Loucy (cell line): Measurements from ENCODE around the gene ZNF714.

ENCODE experiments used
- H2AFZ ChIP-seq: fragments of 200-600 bp; sonication (generic); 2 replicates; pipeline ENCODE4 v1.6.0; 2016; ENCODE audit warnings: antibody characterized with exemption, mild to moderate bottlenecking, low read length, moderate library complexity
- H3F3A ChIP-seq: fragments of 200-600 bp; 2 replicates; pipeline ENCODE4 v1.6.0; 2016; ENCODE audit warnings: antibody characterized with exemption, low read depth, mild to moderate bottlenecking
- H3K27me3 ChIP-seq: fragments of 200-600 bp; sonication (generic); 2 replicates; pipeline ENCODE4 v1.6.1; 2014; ENCODE audit warnings: low read length, mild to moderate bottlenecking; ENCODE audit not compliant: insufficient read depth, poor library complexity, severe bottlenecking
- H3K36me3 ChIP-seq: fragments of 200-600 bp; sonication (generic); 2 replicates; pipeline ENCODE4 v1.6.1; 2016; ENCODE audit warnings: low read length; ENCODE audit not compliant: insufficient read depth
- H3K4me1 ChIP-seq: fragments of 200-600 bp; sonication (generic); 2 replicates; pipeline ENCODE4 v1.5.1; 2014; ENCODE audit warnings: low read length, mild to moderate bottlenecking; ENCODE audit not compliant: insufficient read depth, poor library complexity, severe bottlenecking
- H3K4me2 ChIP-seq: fragments of 200-600 bp; sonication (generic); 2 replicates; pipeline ENCODE4 v1.6.0; 2014; ENCODE audit warnings: antibody characterized with exemption, low read length, low read depth, mild to moderate bottlenecking; ENCODE audit not compliant: poor library complexity, severe bottlenecking
- H3K4me3 ChIP-seq: fragments of 200-600 bp; sonication (generic); 2 replicates; pipeline ENCODE4 v1.5.1; 2014; ENCODE audit warnings: low read length, mild to moderate bottlenecking, mixed read lengths; ENCODE audit not compliant: poor library complexity, severe bottlenecking
- H3K79me2 ChIP-seq: fragments of 200-600 bp; sonication (generic); 2 replicates; pipeline ENCODE4 v1.6.1; 2014; ENCODE audit warnings: low read length; ENCODE audit not compliant: insufficient read depth
- H3K9ac ChIP-seq: fragments of 200-600 bp; sonication (generic); 2 replicates; pipeline ENCODE4 v1.6.0; 2014; ENCODE audit warnings: mild to moderate bottlenecking, low read depth, low read length, moderate library complexity; ENCODE audit not compliant: poor library complexity, severe bottlenecking
- H3K9me2 ChIP-seq: fragments of 200-600 bp; sonication (generic); replicated peaks from 2 replicates; pipeline ENCODE4 v1.6.1; 2016; ENCODE audit warnings: low read depth, low read length, mixed read lengths
- H3K9me3 ChIP-seq: fragments of 200-600 bp; sonication (generic); 2 replicates; pipeline ENCODE4 v1.6.1; 2014; ENCODE audit warnings: mild to moderate bottlenecking, antibody characterized with exemption, low read length, low read depth; ENCODE audit not compliant: insufficient read depth
- H4K20me1 ChIP-seq: fragments of 200-600 bp; sonication (generic); 2 replicates; pipeline ENCODE4 v1.6.0; 2014; ENCODE audit warnings: antibody characterized with exemption, low read length, mild to moderate bottlenecking; ENCODE audit not compliant: insufficient read depth, poor library complexity, severe bottlenecking
- EZH2phosphoT487 ChIP-seq: fragments of 200-600 bp; IDR thresholded peaks from 2 replicates; pipeline ENCODE4 v1.6.1; 2018; ENCODE audit warnings: antibody characterized with exemption, mild to moderate bottlenecking, moderate library complexity, borderline replicate concordance
- TF ChIP-seq, protein P1 (sequence below): fragments of 200-600 bp; sonication (generic); conservative IDR thresholded peaks from 2 replicates; pipeline ENCODE4 v1.5.1; 2014; ENCODE audit warnings: mild to moderate bottlenecking, antibody characterized with exemption, low read length

Gene ZNF714

DNA sequence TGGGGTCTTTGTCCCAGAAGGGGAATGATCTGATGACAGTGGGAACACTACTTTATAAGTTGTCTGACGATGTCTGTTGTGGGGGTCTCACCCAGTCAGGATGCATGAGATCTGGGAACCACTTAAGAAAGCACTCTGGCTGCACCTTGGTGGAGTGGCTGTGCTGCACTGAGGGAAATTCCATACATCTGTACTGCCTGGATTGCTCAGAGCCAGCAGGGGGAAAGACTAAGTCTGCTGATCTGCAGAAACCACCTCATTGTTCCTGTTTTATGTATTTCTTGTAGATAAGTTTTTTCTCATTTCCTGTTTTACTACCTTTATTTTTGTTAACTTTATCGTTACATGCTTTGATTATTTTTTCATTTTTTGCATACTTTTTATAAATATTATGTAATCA, 34.3 kb upstream of the ZNF714 start:
- peaks cover 73% of the 10 kb centered on the region for H3K79me2 ChIP-seq

DNA sequence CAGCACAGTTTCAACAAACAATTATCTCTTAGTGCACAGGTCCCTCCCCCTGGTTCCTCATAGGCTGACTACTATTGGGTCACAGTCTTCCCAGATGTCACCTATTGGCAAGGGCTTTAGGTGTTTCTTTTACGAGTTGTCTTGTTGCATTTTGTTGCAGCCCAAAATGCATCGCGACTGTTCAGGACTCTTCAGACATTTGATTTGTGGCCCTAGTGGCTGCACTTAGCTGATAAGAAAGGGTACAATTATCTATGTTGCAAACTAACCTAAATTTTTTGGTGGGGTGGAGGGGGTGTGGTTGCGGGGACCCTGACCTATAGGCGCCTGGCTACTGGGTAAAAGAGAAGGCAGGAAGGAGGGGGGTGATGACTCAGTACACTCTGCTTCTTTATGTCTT, 29.1 kb upstream of the ZNF714 start:
- Histone ChIP-seq H3K36me3 (peaks cover 56% of the 10 kb centered on the region), H4K20me1 (peaks cover 3% of the 10 kb centered on the region), H3K9me2 (no peaks in the 10 kb centered on the region), H3K4me1 (no peaks in the 10 kb centered on the region), H3K4me3 (no peak overlapping the region), H3K9me3 (no peaks in the 10 kb centered on the region), H3K4me2 (no peak overlapping the region), H2AFZ (no peak overlapping the region), H3K79me2 (peaks cover 28% of the 10 kb centered on the region; the same call in 1 of the 2 replicates), H3K9ac (no peak overlapping the region), H3K27me3 (no peaks in the 10 kb centered on the region), H3F3A (no peaks in the 10 kb centered on the region)
- no peak for TF ChIP-seq EZH2phosphoT487
- TF ChIP-seq, protein P1, sequence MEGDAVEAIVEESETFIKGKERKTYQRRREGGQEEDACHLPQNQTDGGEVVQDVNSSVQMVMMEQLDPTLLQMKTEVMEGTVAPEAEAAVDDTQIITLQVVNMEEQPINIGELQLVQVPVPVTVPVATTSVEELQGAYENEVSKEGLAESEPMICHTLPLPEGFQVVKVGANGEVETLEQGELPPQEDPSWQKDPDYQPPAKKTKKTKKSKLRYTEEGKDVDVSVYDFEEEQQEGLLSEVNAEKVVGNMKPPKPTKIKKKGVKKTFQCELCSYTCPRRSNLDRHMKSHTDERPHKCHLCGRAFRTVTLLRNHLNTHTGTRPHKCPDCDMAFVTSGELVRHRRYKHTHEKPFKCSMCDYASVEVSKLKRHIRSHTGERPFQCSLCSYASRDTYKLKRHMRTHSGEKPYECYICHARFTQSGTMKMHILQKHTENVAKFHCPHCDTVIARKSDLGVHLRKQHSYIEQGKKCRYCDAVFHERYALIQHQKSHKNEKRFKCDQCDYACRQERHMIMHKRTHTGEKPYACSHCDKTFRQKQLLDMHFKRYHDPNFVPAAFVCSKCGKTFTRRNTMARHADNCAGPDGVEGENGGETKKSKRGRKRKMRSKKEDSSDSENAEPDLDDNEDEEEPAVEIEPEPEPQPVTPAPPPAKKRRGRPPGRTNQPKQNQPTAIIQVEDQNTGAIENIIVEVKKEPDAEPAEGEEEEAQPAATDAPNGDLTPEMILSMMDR = no peak

More for the DNA sequence above, 34.3 kb upstream of the ZNF714 start:
- no peak overlapping the region for H3K4me3 ChIP-seq
- H3F3A ChIP-seq = no peaks in the 10 kb centered on the region
- no peak overlapping the region for H3K9ac ChIP-seq
- H3K27me3 ChIP-seq = no peaks in the 10 kb centered on the region
- no peaks in the 10 kb centered on the region for H3K9me2 ChIP-seq
- no peak overlapping the region for H3K4me2 ChIP-seq
- peaks cover 18% of the 10 kb centered on the region; the same call in 1 of the 2 replicates for H3K9me3 ChIP-seq
- H2AFZ ChIP-seq = no peak overlapping the region
- H3K36me3 ChIP-seq = peaks cover 56% of the 10 kb centered on the region
- TF ChIP-seq EZH2phosphoT487 = no peak
- TF ChIP-seq, protein P1 = no peak
- peaks cover 10% of the 10 kb centered on the region for H4K20me1 ChIP-seq
- H3K4me1 ChIP-seq = no peaks in the 10 kb centered on the region

DNA sequence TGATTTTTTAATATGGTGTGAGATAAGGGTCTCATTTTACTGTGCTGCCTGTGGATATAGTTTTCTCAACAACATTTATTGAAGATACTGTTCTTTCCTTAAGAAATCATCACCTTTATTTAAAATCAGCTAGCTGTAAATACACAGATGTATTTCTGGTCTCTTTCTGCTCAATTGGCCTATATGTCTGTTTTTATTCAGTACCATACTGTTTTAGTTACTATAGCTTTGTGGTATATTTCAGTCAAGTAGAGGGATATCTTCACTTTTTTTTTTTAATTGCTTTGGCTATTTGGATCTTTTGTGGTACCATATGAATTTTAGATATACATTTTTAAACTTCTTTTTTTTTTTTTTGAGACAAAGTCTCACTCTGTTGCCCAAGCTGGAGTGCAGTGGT, 16.7 kb upstream of the ZNF714 start:
- TF ChIP-seq, protein P1 = no peak
- TF ChIP-seq EZH2phosphoT487 = no peak

More for the DNA sequence above, 16.7 kb upstream of the ZNF714 start:
- Histone ChIP-seq H2AFZ (no peak overlapping the region), H3K27me3 (no peaks in the 10 kb centered on the region), H3F3A (no peaks in the 10 kb centered on the region), H3K4me3 (no peak overlapping the region), H3K4me1 (no peaks in the 10 kb centered on the region), H4K20me1 (no peaks in the 10 kb centered on the region), H3K4me2 (no peak overlapping the region), H3K36me3 (no peaks in the 10 kb centered on the region), H3K9me2 (no peaks in the 10 kb centered on the region), H3K79me2 (no peaks in the 10 kb centered on the region), H3K9ac (no peak overlapping the region), H3K9me3 (no peaks in the 10 kb centered on the region)
